H1 (cell line): ENCODE data around the gene SH3PXD2A. TPM values are rescaled to one million over a fixed set of nuclear protein-coding genes. Genes with fewer than 3 reads are reported as not detected.

Experiments
- CTCF ChIA-PET: fragments of 300-600 bp; sonication (Branson Sonifier 250); formaldehyde crosslinking; loops from one replicate; lab custom pipeline; 2021; ENCODE audit not compliant: partially characterized antibody; lab: Charles Lee
- POLR2A ChIA-PET: fragments of 300-600 bp; sonication (Branson Sonifier 250); formaldehyde crosslinking; loops from one replicate; lab custom pipeline; 2021; ENCODE audit warnings: inconsistent platforms; ENCODE audit not compliant: partially characterized antibody; lab: Charles Lee
- DNase-seq, 2 experiments: peaks; one replicate each; pipeline versions ENCODE4 v3.0.0 to v3.0.0-alpha.2; 2010 to 2022; ENCODE audit warnings: low spot score in 2 of 2, low read depth in 1 of 2, mixed read lengths in 1 of 2
- FAIRE-seq: peaks from 2 replicates; lab custom pipeline; 2011; peaks lifted over from hg19 to GRCh38; lab: Jason Lieb, UNC
- H2AFZ ChIP-seq: 2 replicates; pipeline ENCODE4 v1.8.1; 2012; ENCODE audit warnings: low read length, inconsistent platforms
- H2AK5ac ChIP-seq: 2 replicates; pipeline ENCODE4 v1.6.1; 2013; ENCODE audit warnings: low read depth, low read length
- H2BK120ac ChIP-seq: replicated peaks from 2 replicates; pipeline ENCODE3; 2013; ENCODE audit warnings: low read depth, low read length, inconsistent platforms
- H2BK12ac ChIP-seq: 2 replicates; pipeline ENCODE4 v1.6.1; 2013; ENCODE audit warnings: low read depth, low read length
- H2BK15ac ChIP-seq: 2 replicates; pipeline ENCODE4 v1.6.1; 2013; ENCODE audit warnings: low read length
- H2BK20ac ChIP-seq: 2 replicates; pipeline ENCODE4 v1.6.1; 2013; ENCODE audit warnings: low read length
- H2BK5ac ChIP-seq: 2 replicates; pipeline ENCODE4 v1.6.1; 2013; ENCODE audit warnings: low read depth, low read length
- H3K14ac ChIP-seq: 2 replicates; pipeline ENCODE4 v1.6.1; 2013; ENCODE audit warnings: inconsistent platforms; ENCODE audit not compliant: insufficient read length
- H3K18ac ChIP-seq: 2 replicates; pipeline ENCODE4 v1.6.1; 2013; ENCODE audit warnings: low read length; ENCODE audit errors: extremely low read depth
- H3K23ac ChIP-seq: 2 replicates; pipeline ENCODE4 v1.6.1; 2013; ENCODE audit warnings: inconsistent platforms; ENCODE audit not compliant: insufficient read length
- H3K23me2 ChIP-seq: 2 replicates; pipeline ENCODE4 v1.6.1; 2013; ENCODE audit warnings: low read depth, low read length
- H3K27ac ChIP-seq: 2 replicates; pipeline ENCODE4 v1.6.1; 2011; ENCODE audit warnings: low read depth, low read length, inconsistent platforms
- H3K27me3 ChIP-seq, 4 experiments: replicated peaks in 1 of 4; 1 replicate in 1 of 4; 2 replicates in 3 of 4; pipeline versions ENCODE4 v1.6.1 to v1.8.1; 2011 to 2013; ENCODE audit warnings: low read length in 3 of 4, mild to moderate bottlenecking in 3 of 4, inconsistent platforms in 2 of 4, mixed read lengths in 2 of 4, moderate library complexity in 1 of 4; ENCODE audit not compliant: control insufficient read depth in 3 of 4, insufficient read depth in 3 of 4; ENCODE audit errors: extremely low read depth in 1 of 4
- H3K36me3 ChIP-seq, 4 experiments: 2 replicates each; pipeline versions ENCODE4 v1.6.1 to v1.8.1; 2011 to 2013; ENCODE audit warnings: mild to moderate bottlenecking in 4 of 4, low read length in 3 of 4, moderate library complexity in 2 of 4, control low read depth in 1 of 4, inconsistent platforms in 1 of 4; ENCODE audit not compliant: insufficient read depth in 4 of 4, control insufficient read depth in 2 of 4
- H3K4ac ChIP-seq: replicated peaks from 2 replicates; pipeline ENCODE3; 2013; ENCODE audit warnings: low read length, low read depth, mixed read lengths, inconsistent platforms; ENCODE audit not compliant: insufficient read length
- H3K4me1 ChIP-seq, 4 experiments: replicated peaks in 1 of 4; 1 replicate in 1 of 4; 2 replicates in 3 of 4; pipeline versions ENCODE4 v1.6.1 to v1.8.1; 2011 to 2013; ENCODE audit warnings: low read length in 3 of 4, inconsistent platforms in 2 of 4, mixed read lengths in 1 of 4; ENCODE audit not compliant: insufficient read depth in 4 of 4, control insufficient read depth in 3 of 4
- H3K4me2 ChIP-seq, 2 experiments: 2 replicates each; pipeline versions ENCODE4 v1.6.1 to v1.8.1; 2011 to 2013; ENCODE audit warnings: low read depth in 2 of 2, low read length in 2 of 2, control low read depth in 1 of 2, inconsistent platforms in 1 of 2, mild to moderate bottlenecking in 1 of 2; ENCODE audit not compliant: insufficient read depth in 1 of 2
- H3K4me3 ChIP-seq, 4 experiments: fragments of 200-600, 300-600 bp in 1 of 4; sonication (generic), shearing (Covaris generic), sonication (Bioruptor Twin) in 1 of 4; 2 replicates each; pipeline versions ENCODE4 v1.5.1 to v1.8.1; 2011 to 2016; ENCODE audit warnings: low read length in 4 of 4, low read depth in 3 of 4, control low read depth in 2 of 4, inconsistent platforms in 2 of 4, mild to moderate bottlenecking in 2 of 4, mixed read lengths in 1 of 4, moderate library complexity in 1 of 4; ENCODE audit not compliant: insufficient read depth in 2 of 4; ENCODE audit errors: extremely low read depth in 1 of 4
- H3K56ac ChIP-seq: replicated peaks from 2 replicates; pipeline ENCODE3; 2013; ENCODE audit warnings: low read depth, mild to moderate bottlenecking, mixed read lengths, low read length, inconsistent platforms; ENCODE audit not compliant: insufficient read length
- H3K79me1 ChIP-seq: 2 replicates; pipeline ENCODE4 v1.6.1; 2013; ENCODE audit warnings: low read depth, low read length, control low read depth
- H3K79me2 ChIP-seq, 2 experiments: 2 replicates each; pipeline versions ENCODE4 v1.6.1 to v1.8.1; 2012 to 2013; ENCODE audit warnings: low read length in 2 of 2, mild to moderate bottlenecking in 2 of 2, inconsistent platforms in 1 of 2; ENCODE audit not compliant: insufficient read depth in 2 of 2, control insufficient read depth in 1 of 2
- H3K9ac ChIP-seq, 4 experiments: replicated peaks in 1 of 4; 1 replicate in 1 of 4; 2 replicates in 3 of 4; pipeline versions ENCODE4 v1.6.1 to v1.8.1; 2011 to 2013; ENCODE audit warnings: low read depth in 3 of 4, low read length in 3 of 4, control low read depth in 2 of 4, mild to moderate bottlenecking in 2 of 4, moderate library complexity in 2 of 4, inconsistent platforms in 1 of 4; ENCODE audit errors: extremely low read depth in 1 of 4
- H3K9me3 ChIP-seq, 2 experiments: 2 replicates each; pipeline versions ENCODE4 v1.6.1 to v1.8.1; 2012 to 2013; ENCODE audit warnings: mild to moderate bottlenecking in 2 of 2, moderate library complexity in 2 of 2, control low read depth in 1 of 2, inconsistent platforms in 1 of 2, low read depth in 1 of 2, low read length in 1 of 2, mixed read lengths in 1 of 2; ENCODE audit not compliant: insufficient read depth in 2 of 2
- H4K20me1 ChIP-seq, 2 experiments: replicated peaks in 1 of 2; 2 replicates each; pipeline versions ENCODE3 to v1.8.1; 2011 to 2013; ENCODE audit warnings: inconsistent platforms in 2 of 2, low read length in 2 of 2, mild to moderate bottlenecking in 1 of 2; ENCODE audit not compliant: insufficient read depth in 2 of 2, control insufficient read depth in 1 of 2
- H4K5ac ChIP-seq: 2 replicates; pipeline ENCODE4 v1.6.1; 2013; ENCODE audit warnings: low read length, low read depth, mixed read lengths, inconsistent platforms; ENCODE audit not compliant: insufficient read length
- H4K8ac ChIP-seq: 2 replicates; pipeline ENCODE4 v1.8.0; 2013; ENCODE audit warnings: mild to moderate bottlenecking, moderate library complexity, low read length, inconsistent platforms; ENCODE audit not compliant: insufficient read depth; ENCODE audit errors: extremely low read depth
- H4K91ac ChIP-seq: replicated peaks from 2 replicates; pipeline ENCODE3; 2013; ENCODE audit warnings: low read length, mixed read lengths, inconsistent platforms; ENCODE audit not compliant: insufficient read length
- BRCA1 ChIP-seq: IDR thresholded peaks from 2 replicates; pipeline ENCODE4 v1.6.1; 2012; ENCODE audit warnings: low read depth, low read length, improper control_type of control experiment
- CEBPB ChIP-seq: IDR thresholded peaks from 2 replicates; pipeline ENCODE4 v1.6.1; 2012; ENCODE audit warnings: low read depth, low read length
- CHD1 ChIP-seq: IDR thresholded peaks from 2 replicates; pipeline ENCODE4 v1.6.1; 2012; ENCODE audit warnings: low read depth, low read length, improper control_type of control experiment
- KDM5A ChIP-seq: fragments of 200-600 bp; IDR thresholded peaks from 2 replicates; pipeline ENCODE4 v1.7.1; 2012; ENCODE audit warnings: mild to moderate bottlenecking, low read length, inconsistent platforms, mixed read lengths
- NANOG ChIP-seq: IDR thresholded peaks from 2 replicates; pipeline ENCODE4 v1.6.1; 2011; ENCODE audit warnings: low read length, low read depth, mild to moderate bottlenecking, inconsistent platforms; ENCODE audit not compliant: insufficient read depth, poor library complexity, severe bottlenecking
- POLR2A ChIP-seq, 2 experiments: IDR thresholded peaks; 1 replicate in 1 of 2; 2 replicates in 1 of 2; pipeline ENCODE4 v1.6.1; 2011; ENCODE audit warnings: low read depth in 2 of 2, low read length in 2 of 2, mild to moderate bottlenecking in 2 of 2; ENCODE audit errors: control extremely low read depth in 1 of 2
- POU5F1 ChIP-seq: IDR thresholded peaks from 2 replicates; pipeline ENCODE4 v1.6.1; 2011; ENCODE audit warnings: low read depth, mild to moderate bottlenecking, low read length, moderate library complexity
- RXRA ChIP-seq: IDR thresholded peaks from 2 replicates; pipeline ENCODE4 v1.6.1; 2011; ENCODE audit warnings: low read depth, mild to moderate bottlenecking, low read length, moderate library complexity; ENCODE audit not compliant: insufficient read depth
- SP2 ChIP-seq: IDR thresholded peaks from 2 replicates; pipeline ENCODE4 v1.6.1; 2012; ENCODE audit warnings: mild to moderate bottlenecking, low read length, inconsistent platforms
- SP4 ChIP-seq: IDR thresholded peaks from 2 replicates; pipeline ENCODE4 v1.6.1; 2012; ENCODE audit warnings: low read length, inconsistent platforms
- TAF1 ChIP-seq: IDR thresholded peaks from 2 replicates; pipeline ENCODE4 v1.6.1; 2011; ENCODE audit warnings: mild to moderate bottlenecking, low read depth, low read length
- WGBS, 2 experiments: shearing (Covaris generic) in 1 of 2; methylation state at CpG; one replicate each; pipeline versions ENCODE4 v1.1.6 to v1.1.7; 2013 to 2015; ENCODE audit warnings: low lambda C conversion rate in 2 of 2, mixed read lengths in 2 of 2, inconsistent platforms in 1 of 2, low coverage in 1 of 2, missing lambda C conversion rate in 1 of 2; ENCODE audit not compliant: insufficient replicate concordance in 2 of 2, insufficient coverage in 1 of 2, insufficient read length in 1 of 2; ENCODE audit errors: extremely low coverage in 1 of 2, missing lambda C conversion rate in 1 of 2; 5-methylcytosine and 5-hydroxymethylcytosine counted together
- polyA plus RNA-seq, 7 experiments: library from polyadenylated mRNA; depleted of rRNA in 3 of 7; stranded (reverse) in 5 of 7; unstranded in 2 of 7; fragments of >200 nt in 5 of 7; fragments of 200-250 nt in 2 of 7; gene quantifications; 1 replicate in 5 of 7; 2 replicates in 1 of 7; 4 replicates in 1 of 7; pipeline versions ENCODE4 v1.2.1 to v1.2.3, GENCODE V29; 2011 to 2013; ENCODE audit warnings: missing spikeins in 2 of 7, mixed read lengths in 2 of 7
- total RNA-seq: library from RNA; stranded (reverse); fragmentation: NEBNext Ultra II Directional; extraction: Animal tissue kit (Norgen Biotek cat#: 25700); gene quantifications from 2 replicates; pipeline ENCODE4 v1.2.1, GENCODE V29; 2021
- TF ChIP-seq, protein P1 (sequence below): IDR thresholded peaks from 2 replicates; pipeline ENCODE4 v1.6.1; 2011; ENCODE audit warnings: low read length, improper control_type of control experiment
- TF ChIP-seq, protein P2 (sequence below): IDR thresholded peaks from 2 replicates; pipeline ENCODE4 v1.6.1; 2011; ENCODE audit warnings: low read depth, mild to moderate bottlenecking, low read length; ENCODE audit not compliant: insufficient read depth

SH3PXD2A gene
- total and polyA plus RNA-seq, 2 of the 8 experiments (the other 6 are each of a cell fraction or from before 2014, with no cell fraction given): 5.4 to 16.3 TPM

- H2BK120ac ChIP-seq: no peak overlapping the region
- no peak overlapping the region for H2AK5ac ChIP-seq
- no peak overlapping the region for H3K56ac ChIP-seq
- no peak overlapping the region for H3K4me3 ChIP-seq
- no peak overlapping the region for H3K23ac ChIP-seq
- 0 out of 2 replicates have a peak overlapping the region, but pooled peaks have one; percentile 39 for H2BK12ac ChIP-seq
- no peak overlapping the region for H3K4ac ChIP-seq
- no peaks in the 10 kb centered on the region; a peak in 1 of 7 replicates for H3K27me3 ChIP-seq
- H3K4me2 ChIP-seq: no peak overlapping the region
- no peaks in the 10 kb centered on the region for H3K23me2 ChIP-seq
- DNase-seq: no peak
- no peak overlapping the region for H2BK20ac ChIP-seq
- H3K27ac ChIP-seq: no peak overlapping the region
- H3K14ac ChIP-seq: no peak overlapping the region
- ChIA-PET POLR2A (interaction anchor here (1.0 to 1.3 kb wide), 2 partner anchors 27 to 37 kb away, joined by 3 to 4 read pairs; no protein-coding TSS in a partner anchor), CTCF (interaction anchor here (0.6 to 27.1 kb wide), 15 partner anchors 9 to 94 kb away, joined by 3 to 336 read pairs (median 5); no protein-coding TSS in a partner anchor)
- no peak overlapping the region for H3K18ac ChIP-seq
- H3K4me1 ChIP-seq: peaks cover 0 to 27% (median 19%) of the 10 kb centered on the region in 4 experiments; a peak in 6 of 7 replicates
- H3K36me3 ChIP-seq: peaks cover 0 to 6% (median 2%) of the 10 kb centered on the region in 4 experiments; a peak in 1 of 8 replicates
- H3K79me2 ChIP-seq: no peaks in the 10 kb centered on the region
- H3K9ac ChIP-seq: no peak overlapping the region
- no peak overlapping the region for H4K8ac ChIP-seq
- no peak overlapping the region for H4K91ac ChIP-seq
- no peak overlapping the region for H4K5ac ChIP-seq
- no peaks in the 10 kb centered on the region for H3K9me3 ChIP-seq
- no peak overlapping the region for H2BK15ac ChIP-seq
- WGBS, 2 experiments: 80% methylated on average over 4 of the region's 4 CpGs; no CpG with 5 or more reads in 1 of the 2 experiments
- no peak overlapping the region for H2BK5ac ChIP-seq
- FAIRE-seq: no peak
- peaks cover 0 to 2% of the 10 kb centered on the region in 2 experiments for H4K20me1 ChIP-seq
- 0 out of 2 replicates have a peak, but pooled peaks cover 7% of the 10 kb centered on the region for H3K79me1 ChIP-seq
- no peak overlapping the region for H2AFZ ChIP-seq
- TF ChIP-seq SP4: no peak
- no peak for TF ChIP-seq CHD1
- TF ChIP-seq BRCA1: no peak
- TF ChIP-seq SP2: no peak
- TF ChIP-seq, protein P1, sequence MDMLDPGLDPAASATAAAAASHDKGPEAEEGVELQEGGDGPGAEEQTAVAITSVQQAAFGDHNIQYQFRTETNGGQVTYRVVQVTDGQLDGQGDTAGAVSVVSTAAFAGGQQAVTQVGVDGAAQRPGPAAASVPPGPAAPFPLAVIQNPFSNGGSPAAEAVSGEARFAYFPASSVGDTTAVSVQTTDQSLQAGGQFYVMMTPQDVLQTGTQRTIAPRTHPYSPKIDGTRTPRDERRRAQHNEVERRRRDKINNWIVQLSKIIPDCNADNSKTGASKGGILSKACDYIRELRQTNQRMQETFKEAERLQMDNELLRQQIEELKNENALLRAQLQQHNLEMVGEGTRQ: no peak
- TF ChIP-seq, protein P2, sequence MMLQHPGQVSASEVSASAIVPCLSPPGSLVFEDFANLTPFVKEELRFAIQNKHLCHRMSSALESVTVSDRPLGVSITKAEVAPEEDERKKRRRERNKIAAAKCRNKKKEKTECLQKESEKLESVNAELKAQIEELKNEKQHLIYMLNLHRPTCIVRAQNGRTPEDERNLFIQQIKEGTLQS: no peak
- TF ChIP-seq POLR2A (IDR thresholded peaks at IDR 0.05; ENCODE audit: control extremely low read depth in 1 of 2, low read depth in 2 of 2, low read length in 2 of 2): no peak
- no peak for TF ChIP-seq CEBPB
- no peak for TF ChIP-seq RXRA
- no peak for TF ChIP-seq NANOG
- TF ChIP-seq KDM5A: no peak
- no peak for TF ChIP-seq POU5F1
- TF ChIP-seq TAF1: no peak
Observed at GRCh38 chr10:103658049-103658577, 197.3 kb downstream of the SH3PXD2A start.
